ENCODE data around the gene OR2T1.
"Not testable (repeated sequence)": the region's sequence is repeated elsewhere in the genome, so short reads cannot be mapped to it uniquely, and the experiment has no call there.

- TF ChIP-seq CTCF, POLR2AphosphoS5, POLR2A, EP300 (IDR thresholded peaks at IDR 0.05): not testable (repeated sequence)
Observed at GRCh38 chr1:248455045-248455444, 52.2 kb downstream of the OR2T1 start.

Measured in gastroesophageal sphincter (tissue), 3 donors.